DOHH2 (cell line): ENCODE measurements around the gene ABCG5.

Source experiments
- EZH2phosphoT487 ChIP-seq: fragments of 200-600 bp; sonication (generic); IDR thresholded peaks from 2 replicates; pipeline ENCODE4 v1.6.1; 2017; ENCODE audit warnings: borderline replicate concordance, mild to moderate bottlenecking, antibody characterized with exemption, low read length, moderate library complexity, mixed read lengths
- TF ChIP-seq, protein P1 (sequence below): fragments of 200-600 bp; sonication (generic); IDR thresholded peaks from one replicate; pipeline ENCODE4 v1.5.1; 2014; ENCODE audit warnings: antibody characterized with exemption, mild to moderate bottlenecking, low read depth, low read length; ENCODE audit not compliant: poor library complexity, severe bottlenecking

DNA sequence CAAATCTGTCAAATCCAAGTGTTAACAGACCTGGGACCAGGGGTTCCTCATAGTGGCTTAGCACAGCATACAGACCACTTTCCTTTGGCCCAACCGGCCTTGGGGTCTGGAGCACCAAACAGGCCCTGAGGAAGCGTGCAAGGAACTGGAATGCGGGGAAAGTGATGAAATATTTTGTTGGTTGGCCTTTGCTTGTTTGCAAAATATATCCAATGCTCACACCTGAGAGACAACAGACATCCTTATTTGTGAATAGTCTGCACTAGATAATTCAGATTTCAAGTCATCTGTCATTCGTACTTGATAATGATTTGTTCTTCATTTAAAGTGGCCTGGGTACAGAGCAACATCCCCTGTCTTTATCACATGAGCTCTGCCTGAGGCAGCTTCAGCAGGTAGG is 43.7 kb upstream of the ABCG5 start:
- TF ChIP-seq, protein P1, sequence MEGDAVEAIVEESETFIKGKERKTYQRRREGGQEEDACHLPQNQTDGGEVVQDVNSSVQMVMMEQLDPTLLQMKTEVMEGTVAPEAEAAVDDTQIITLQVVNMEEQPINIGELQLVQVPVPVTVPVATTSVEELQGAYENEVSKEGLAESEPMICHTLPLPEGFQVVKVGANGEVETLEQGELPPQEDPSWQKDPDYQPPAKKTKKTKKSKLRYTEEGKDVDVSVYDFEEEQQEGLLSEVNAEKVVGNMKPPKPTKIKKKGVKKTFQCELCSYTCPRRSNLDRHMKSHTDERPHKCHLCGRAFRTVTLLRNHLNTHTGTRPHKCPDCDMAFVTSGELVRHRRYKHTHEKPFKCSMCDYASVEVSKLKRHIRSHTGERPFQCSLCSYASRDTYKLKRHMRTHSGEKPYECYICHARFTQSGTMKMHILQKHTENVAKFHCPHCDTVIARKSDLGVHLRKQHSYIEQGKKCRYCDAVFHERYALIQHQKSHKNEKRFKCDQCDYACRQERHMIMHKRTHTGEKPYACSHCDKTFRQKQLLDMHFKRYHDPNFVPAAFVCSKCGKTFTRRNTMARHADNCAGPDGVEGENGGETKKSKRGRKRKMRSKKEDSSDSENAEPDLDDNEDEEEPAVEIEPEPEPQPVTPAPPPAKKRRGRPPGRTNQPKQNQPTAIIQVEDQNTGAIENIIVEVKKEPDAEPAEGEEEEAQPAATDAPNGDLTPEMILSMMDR: no peak
- no peak for TF ChIP-seq EZH2phosphoT487
